ENCODE data around the gene CHD6. TPM values are rescaled to one million over a fixed set of nuclear protein-coding genes. Genes with fewer than 3 reads are reported as not detected.
A peak's percentile ranks its signal among the peaks of the same experiment; 100 is the strongest.

Gene CHD6
- total RNA-seq, 2 experiments from 2014 or later = 26.9 to 45.7 TPM

- Histone ChIP-seq H2AFZ (ENCODE audit: low read length) (no peak overlapping the region), H3K4me3 (ENCODE audit: low read depth, low read length, poor library complexity, severe bottlenecking) (no peak overlapping the region), H3K4me2 (ENCODE audit: low read length) (no peak overlapping the region), H3K79me2 (ENCODE audit: insufficient read depth, low read depth, low read length) (no peaks in the 10 kb centered on the region), H3K9me3 (ENCODE audit: low read length) (peaks cover 16% of the 10 kb centered on the region; the same call in 1 of the 2 replicates), H4K20me1 (ENCODE audit: insufficient read depth, low read length) (no peaks in the 10 kb centered on the region), H3K4me1 (ENCODE audit: insufficient read depth, low read length, poor library complexity, severe bottlenecking) (no peaks in the 10 kb centered on the region), H3K36me3 (ENCODE audit: insufficient read depth, low read length) (peaks cover 15% of the 10 kb centered on the region), H3K9me2 (ENCODE audit: insufficient read depth, low read length) (no peaks in the 10 kb centered on the region), H3K27ac (ENCODE audit: low read depth, low read length, poor library complexity, severe bottlenecking) (no peak overlapping the region)
- intact Hi-C loops (cut with micrococcal nuclease; ENCODE audit: unreplicated experiment) = no loop called here
- POLR2A ChIA-PET = no interaction called here
- TSS peak; percentile 59 for BruUV-seq (replicated peaks)
- DNase-seq (ENCODE audit: low spot score) = no peak
- CTCF ChIA-PET (ENCODE audit: unreplicated experiment) = no interaction called here
- TF ChIP-seq, protein P1, sequence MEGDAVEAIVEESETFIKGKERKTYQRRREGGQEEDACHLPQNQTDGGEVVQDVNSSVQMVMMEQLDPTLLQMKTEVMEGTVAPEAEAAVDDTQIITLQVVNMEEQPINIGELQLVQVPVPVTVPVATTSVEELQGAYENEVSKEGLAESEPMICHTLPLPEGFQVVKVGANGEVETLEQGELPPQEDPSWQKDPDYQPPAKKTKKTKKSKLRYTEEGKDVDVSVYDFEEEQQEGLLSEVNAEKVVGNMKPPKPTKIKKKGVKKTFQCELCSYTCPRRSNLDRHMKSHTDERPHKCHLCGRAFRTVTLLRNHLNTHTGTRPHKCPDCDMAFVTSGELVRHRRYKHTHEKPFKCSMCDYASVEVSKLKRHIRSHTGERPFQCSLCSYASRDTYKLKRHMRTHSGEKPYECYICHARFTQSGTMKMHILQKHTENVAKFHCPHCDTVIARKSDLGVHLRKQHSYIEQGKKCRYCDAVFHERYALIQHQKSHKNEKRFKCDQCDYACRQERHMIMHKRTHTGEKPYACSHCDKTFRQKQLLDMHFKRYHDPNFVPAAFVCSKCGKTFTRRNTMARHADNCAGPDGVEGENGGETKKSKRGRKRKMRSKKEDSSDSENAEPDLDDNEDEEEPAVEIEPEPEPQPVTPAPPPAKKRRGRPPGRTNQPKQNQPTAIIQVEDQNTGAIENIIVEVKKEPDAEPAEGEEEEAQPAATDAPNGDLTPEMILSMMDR (conservative IDR thresholded peaks at IDR 0.05; ENCODE audit: low read length) = no peak
- no peak for TF ChIP-seq EZH2phosphoT487 (IDR thresholded peaks at IDR 0.05; ENCODE audit: borderline replicate concordance, low read depth, low read length)
These were observed 85.2 kb downstream of the CHD6 start for GRCh38 chr20:41532935-41533334.

DNA sequence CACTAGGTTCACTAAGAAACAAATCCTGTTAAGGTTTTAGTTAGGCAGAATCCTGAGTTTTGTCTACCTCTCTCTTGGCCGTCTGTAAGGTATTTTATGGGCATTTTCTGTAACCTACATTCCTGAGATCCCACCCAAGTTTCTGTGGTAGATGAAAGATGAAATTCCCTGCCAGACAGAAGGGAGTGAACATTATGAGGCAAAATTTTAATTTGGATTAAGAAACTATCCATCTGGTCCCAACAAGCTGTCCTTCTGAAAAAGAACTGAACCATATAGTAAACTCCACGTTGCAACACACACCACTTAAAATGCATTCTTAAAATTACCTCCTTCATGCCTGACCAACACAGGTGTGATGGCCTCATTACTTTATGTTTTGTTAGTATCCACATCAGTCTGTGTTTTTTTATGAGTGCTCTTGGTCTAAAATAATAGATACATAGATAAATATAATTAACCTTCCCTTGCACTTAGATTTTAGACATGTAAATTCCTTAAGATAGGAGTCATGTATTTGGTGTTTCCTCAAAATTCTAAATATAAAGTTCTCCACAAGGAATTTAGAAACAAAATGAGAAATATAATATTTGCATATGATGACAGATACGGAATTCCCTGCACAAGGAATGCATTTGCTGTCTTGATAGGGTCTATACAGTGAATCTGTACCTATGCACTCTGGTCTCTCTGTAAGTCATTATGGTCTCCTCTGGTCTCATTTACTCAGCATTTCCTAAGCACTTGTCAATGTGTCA is 86.5 kb downstream of the CHD6 start:
- H3K79me2 ChIP-seq (ENCODE audit: insufficient read depth, low read depth, low read length) = no peaks in the 10 kb centered on the region
- TF ChIP-seq EZH2phosphoT487 (IDR thresholded peaks at IDR 0.05; ENCODE audit: borderline replicate concordance, low read depth, low read length) = no peak
- TF ChIP-seq, protein P1 (conservative IDR thresholded peaks at IDR 0.05; ENCODE audit: low read length) = no peak
- intact Hi-C loops (cut with micrococcal nuclease; ENCODE audit: unreplicated experiment) = no loop called here
- H3K27ac ChIP-seq (ENCODE audit: low read depth, low read length, poor library complexity, severe bottlenecking) = no peak overlapping the region
- DNase-seq (ENCODE audit: low spot score) = no peak
- no peak overlapping the region for H3K4me2 ChIP-seq (ENCODE audit: low read length)
- no peaks in the 10 kb centered on the region for H3K4me1 ChIP-seq (ENCODE audit: insufficient read depth, low read length, poor library complexity, severe bottlenecking)
- ChIA-PET POLR2A (no interaction called here), CTCF (ENCODE audit: unreplicated experiment) (no interaction called here)
- peaks cover 7% of the 10 kb centered on the region; the same call in 1 of the 2 replicates for H3K9me3 ChIP-seq (ENCODE audit: low read length)
- H4K20me1 ChIP-seq (ENCODE audit: insufficient read depth, low read length) = no peaks in the 10 kb centered on the region
- no peak overlapping the region for H2AFZ ChIP-seq (ENCODE audit: low read length)
- H3K4me3 ChIP-seq (ENCODE audit: low read depth, low read length, poor library complexity, severe bottlenecking) = no peak overlapping the region
- BruUV-seq (replicated peaks) = no TSS peak
- H3K36me3 ChIP-seq (ENCODE audit: insufficient read depth, low read length) = peaks cover 7% of the 10 kb centered on the region; the same call in 1 of the 2 replicates
- no peaks in the 10 kb centered on the region for H3K9me2 ChIP-seq (ENCODE audit: insufficient read depth, low read length)

GRCh38 chr20:41530923-41531322 is 87.3 kb downstream of the CHD6 start:
- Histone ChIP-seq H3K9me3 (ENCODE audit: low read length) (no peaks in the 10 kb centered on the region), H3K36me3 (ENCODE audit: insufficient read depth, low read length) (peaks cover 7% of the 10 kb centered on the region; the same call in 1 of the 2 replicates), H3K4me2 (ENCODE audit: low read length) (no peak overlapping the region), H3K9me2 (ENCODE audit: insufficient read depth, low read length) (no peaks in the 10 kb centered on the region), H2AFZ (ENCODE audit: low read length) (no peak overlapping the region), H3K79me2 (ENCODE audit: insufficient read depth, low read depth, low read length) (no peaks in the 10 kb centered on the region), H3K4me3 (ENCODE audit: low read depth, low read length, poor library complexity, severe bottlenecking) (no peak overlapping the region), H4K20me1 (ENCODE audit: insufficient read depth, low read length) (no peaks in the 10 kb centered on the region), H3K4me1 (ENCODE audit: insufficient read depth, low read length, poor library complexity, severe bottlenecking) (no peaks in the 10 kb centered on the region), H3K27ac (ENCODE audit: low read depth, low read length, poor library complexity, severe bottlenecking) (no peak overlapping the region)
- TF ChIP-seq EZH2phosphoT487 (IDR thresholded peaks at IDR 0.05; ENCODE audit: borderline replicate concordance, low read depth, low read length) = no peak
- TF ChIP-seq, protein P1 (conservative IDR thresholded peaks at IDR 0.05; ENCODE audit: low read length) = no peak
- CTCF ChIA-PET (ENCODE audit: unreplicated experiment) = no interaction called here
- intact Hi-C loops (cut with micrococcal nuclease; ENCODE audit: unreplicated experiment) = no loop called here
- BruUV-seq (replicated peaks) = no TSS peak
- POLR2A ChIA-PET = interaction anchor here (0.9 kb wide), 1 partner anchor 14 kb away, joined by 3 read pairs; no protein-coding TSS in a partner anchor
- DNase-seq (ENCODE audit: low spot score) = no peak

Measured in OCI-LY7 (cell line).